HL-60 (cell line): ENCODE results near the gene PADI2.

ENCODE experiments used
- SPI1 ChIP-seq: IDR thresholded peaks from 2 replicates; pipeline ENCODE4 v1.6.1; 2012; ENCODE audit warnings: low read depth, mild to moderate bottlenecking, borderline replicate concordance
- TF ChIP-seq, protein P1 (sequence below): IDR thresholded peaks from one replicate; pipeline ENCODE4 v1.5.1; 2011; ENCODE audit warnings: low read length, control low read depth, inconsistent platforms; ENCODE audit not compliant: insufficient read depth

DNA sequence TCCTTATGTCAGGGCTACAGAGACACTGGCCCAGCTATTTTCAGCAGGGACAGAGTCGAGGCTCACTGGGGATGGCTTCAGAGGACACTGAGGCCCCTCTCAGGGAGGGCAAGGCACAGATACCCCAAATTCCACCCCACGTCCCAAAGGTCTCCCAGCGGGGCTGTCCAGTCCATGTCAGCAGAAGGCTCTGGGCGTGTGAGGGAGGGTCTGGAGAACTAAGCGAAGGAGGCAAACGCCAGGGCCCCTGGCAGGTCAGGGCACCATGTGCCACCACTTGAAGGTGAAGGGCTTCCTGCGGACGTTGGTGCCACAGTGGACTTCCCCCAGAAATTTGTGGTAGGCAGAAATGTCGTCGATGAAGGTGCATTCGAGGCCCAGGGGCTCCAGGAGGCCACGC, 50.5 kb downstream of the PADI2 start:
- no peak for TF ChIP-seq SPI1
- TF ChIP-seq, protein P1, sequence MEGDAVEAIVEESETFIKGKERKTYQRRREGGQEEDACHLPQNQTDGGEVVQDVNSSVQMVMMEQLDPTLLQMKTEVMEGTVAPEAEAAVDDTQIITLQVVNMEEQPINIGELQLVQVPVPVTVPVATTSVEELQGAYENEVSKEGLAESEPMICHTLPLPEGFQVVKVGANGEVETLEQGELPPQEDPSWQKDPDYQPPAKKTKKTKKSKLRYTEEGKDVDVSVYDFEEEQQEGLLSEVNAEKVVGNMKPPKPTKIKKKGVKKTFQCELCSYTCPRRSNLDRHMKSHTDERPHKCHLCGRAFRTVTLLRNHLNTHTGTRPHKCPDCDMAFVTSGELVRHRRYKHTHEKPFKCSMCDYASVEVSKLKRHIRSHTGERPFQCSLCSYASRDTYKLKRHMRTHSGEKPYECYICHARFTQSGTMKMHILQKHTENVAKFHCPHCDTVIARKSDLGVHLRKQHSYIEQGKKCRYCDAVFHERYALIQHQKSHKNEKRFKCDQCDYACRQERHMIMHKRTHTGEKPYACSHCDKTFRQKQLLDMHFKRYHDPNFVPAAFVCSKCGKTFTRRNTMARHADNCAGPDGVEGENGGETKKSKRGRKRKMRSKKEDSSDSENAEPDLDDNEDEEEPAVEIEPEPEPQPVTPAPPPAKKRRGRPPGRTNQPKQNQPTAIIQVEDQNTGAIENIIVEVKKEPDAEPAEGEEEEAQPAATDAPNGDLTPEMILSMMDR, result no peak
